Cerebellar cortex (tissue), 1 donor: ENCODE measurements around the gene SSR4.
"Not testable (repeated sequence)": the region's sequence is repeated elsewhere in the genome, so short reads cannot be mapped to it uniquely, and the experiment has no call there.

Experiments
- DNase-seq: peaks from one replicate; pipeline ENCODE4 v3.0.0-alpha.2; 2015; ENCODE audit warnings: low spot score

The SSR4 gene

GRCh38 chrX:153805436-153805835, 11.0 kb downstream of the SSR4 start:
- DNase-seq, result no peak

GRCh38 chrX:153806999-153807575, 12.6 kb downstream of the SSR4 start:
- no peak for DNase-seq

GRCh38 chrX:153807976-153808375, 13.5 kb downstream of the SSR4 start:
- no peak for DNase-seq

- peak; percentile 52 for DNase-seq
Observed at GRCh38 chrX:153812220-153812619, 17.8 kb downstream of the SSR4 start.

GRCh38 chrX:153813161-153813560, 18.7 kb downstream of the SSR4 start:
- DNase-seq, result no peak

- DNase-seq, result no peak
Observed at GRCh38 chrX:153814591-153815315, 20.3 kb downstream of the SSR4 start.

DNA sequence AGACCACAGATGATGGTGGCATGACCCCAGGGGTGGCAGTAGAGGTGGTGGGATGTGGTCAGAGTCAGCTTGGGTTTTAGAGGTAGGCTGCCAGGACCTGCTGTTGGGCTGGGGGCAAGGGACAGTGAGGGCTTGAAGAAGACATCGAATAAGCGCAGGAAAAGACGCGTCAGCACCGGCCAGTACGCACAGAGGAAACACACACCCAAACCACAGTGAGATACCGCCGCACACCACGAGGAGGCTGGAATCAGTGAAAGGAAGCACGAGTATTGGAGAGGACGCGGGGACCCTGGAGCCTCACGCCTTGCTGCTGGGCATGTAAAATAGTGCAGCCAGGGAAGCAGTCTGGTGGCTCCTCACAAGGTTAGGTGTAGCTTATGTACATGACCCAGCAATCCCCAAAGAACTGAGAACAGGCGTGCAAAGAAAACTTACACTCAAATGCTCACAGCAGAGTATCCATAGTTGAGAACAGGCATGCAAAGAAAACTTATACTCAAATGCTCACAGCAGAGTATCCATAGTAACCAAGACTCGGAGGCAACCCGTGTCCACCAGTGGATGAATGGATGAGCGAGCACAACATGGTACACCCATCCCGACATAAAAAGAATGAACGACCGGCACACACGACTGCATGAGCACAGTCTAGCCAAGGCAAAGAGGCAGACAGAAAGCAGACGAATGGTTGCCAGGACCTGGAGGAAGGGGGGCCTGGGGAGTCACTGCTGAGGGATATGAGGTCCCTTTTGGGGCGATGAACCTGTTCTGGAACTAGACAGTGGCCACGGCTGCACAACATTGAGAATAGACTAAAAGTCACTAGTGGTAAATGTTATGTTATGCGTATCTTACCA, 22.6 kb downstream of the SSR4 start:
- DNase-seq, result no peak

GRCh38 chrX:153818064-153818463, 23.6 kb downstream of the SSR4 start:
- not testable (repeated sequence) for DNase-seq

GRCh38 chrX:153818571-153819383, 24.3 kb downstream of the SSR4 start:
- DNase-seq, result no peak

DNA sequence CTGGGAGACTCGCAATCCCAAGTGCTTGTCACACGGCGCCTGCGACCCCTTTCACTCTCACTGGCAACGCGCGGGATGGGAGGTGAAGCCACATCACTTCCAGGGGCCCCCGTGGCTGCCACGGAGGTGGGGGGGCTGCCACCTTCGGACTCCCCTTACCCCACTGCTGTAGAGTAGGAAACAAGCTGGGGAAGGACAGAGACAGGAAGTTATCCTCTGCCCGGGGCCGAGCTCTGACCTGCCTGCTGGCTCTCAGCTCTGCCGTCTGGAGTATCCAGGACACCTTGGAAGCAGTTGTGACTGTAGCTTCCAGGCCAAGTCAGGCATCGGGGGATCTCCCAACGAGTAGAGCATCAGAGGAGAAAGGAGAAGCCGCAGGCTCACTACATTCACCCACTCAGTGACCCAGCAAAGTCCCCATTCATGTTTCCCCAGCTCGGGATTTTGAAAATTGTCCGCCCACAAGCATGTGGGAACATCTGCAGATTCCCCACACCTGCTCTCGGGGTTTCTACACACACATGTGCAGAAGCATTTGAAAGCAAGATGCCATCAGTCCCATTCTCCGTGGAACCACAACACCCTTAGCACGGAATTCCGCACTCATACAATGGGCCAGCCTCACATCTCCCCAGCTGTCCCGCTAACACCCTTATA, 25.0 kb downstream of the SSR4 start:
- DNase-seq, result no peak

DNA sequence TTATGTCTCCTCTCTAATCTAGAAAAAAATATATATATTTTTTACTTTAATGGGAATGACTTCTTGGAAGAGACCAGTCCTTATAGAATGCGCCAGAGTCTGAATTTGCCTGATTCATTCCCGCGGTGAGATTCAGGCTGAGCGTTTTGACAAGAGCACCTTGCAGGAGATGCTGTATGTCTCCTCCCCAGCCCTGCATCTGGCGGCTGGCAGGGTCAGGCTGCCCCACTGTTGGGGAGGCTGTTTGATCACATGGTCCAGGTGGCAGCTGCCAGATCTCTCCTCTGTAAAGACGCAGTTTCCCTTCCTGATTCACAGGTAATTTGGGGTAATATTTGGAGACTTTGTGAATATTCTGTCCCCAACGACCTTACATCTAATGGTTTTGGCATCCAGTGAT, 26.1 kb downstream of the SSR4 start:
- DNase-seq, result no peak

- DNase-seq, result no peak
Observed at GRCh38 chrX:153821066-153821465, 26.6 kb downstream of the SSR4 start.

DNA sequence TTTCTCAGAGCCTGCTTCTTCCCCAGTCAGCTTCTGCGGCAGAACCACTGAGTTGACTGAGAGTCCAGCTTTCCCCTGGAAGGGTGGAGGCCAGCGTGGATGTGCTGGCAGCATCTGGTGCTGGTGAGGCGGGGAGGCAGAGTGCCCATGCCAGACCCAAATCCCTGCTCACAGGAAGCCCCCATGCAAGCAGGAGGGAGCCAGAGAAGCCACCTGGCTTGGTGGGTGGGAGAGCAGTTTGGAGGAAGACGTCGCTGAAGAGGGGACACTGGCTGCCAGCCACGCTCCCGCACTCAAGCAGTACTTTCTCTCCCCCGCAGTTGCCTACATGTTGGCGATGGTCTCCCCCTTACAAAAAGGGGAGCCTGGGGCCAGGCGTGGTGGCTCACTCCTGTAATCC, 29.9 kb downstream of the SSR4 start:
- DNase-seq, result no peak

DNA sequence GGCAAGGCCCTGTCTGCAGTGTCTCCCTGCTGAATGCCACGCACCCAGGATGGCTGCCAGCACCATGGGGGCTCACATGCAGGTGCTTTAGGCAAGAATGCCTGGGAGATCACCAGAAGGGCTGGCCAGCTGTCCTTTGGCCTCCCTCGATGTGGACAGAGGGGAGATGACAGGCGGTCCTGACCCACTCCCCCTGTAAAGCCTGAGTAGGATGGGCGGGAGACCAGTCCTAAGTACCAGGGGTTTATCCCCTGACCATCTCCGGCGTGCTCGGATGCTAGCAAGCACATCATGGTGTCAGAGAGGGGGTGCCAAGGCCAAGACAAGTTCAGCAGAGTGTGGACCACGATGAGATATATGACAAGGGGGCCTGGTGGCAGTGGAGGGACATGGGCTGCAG, 30.6 kb downstream of the SSR4 start:
- no peak for DNase-seq

DNA sequence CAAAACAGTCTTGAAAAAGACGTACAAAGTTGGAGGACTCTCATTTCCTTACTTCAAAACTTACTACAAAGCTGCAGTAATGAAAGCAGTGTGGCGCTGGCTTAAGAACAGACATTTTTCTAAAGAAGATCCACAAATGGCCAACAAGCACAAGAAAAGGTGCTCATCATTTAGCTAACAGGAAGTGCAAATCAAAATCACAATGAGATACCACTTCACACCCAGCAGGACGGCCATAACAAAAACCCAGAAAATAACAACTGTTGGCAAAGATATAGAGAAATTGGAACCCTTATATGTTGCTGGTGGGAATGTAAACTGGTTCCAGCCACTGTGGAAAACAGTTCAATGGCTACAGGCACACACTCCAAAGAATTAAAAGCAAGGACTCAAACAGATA, 32.5 kb downstream of the SSR4 start:
- no peak for DNase-seq

DNA sequence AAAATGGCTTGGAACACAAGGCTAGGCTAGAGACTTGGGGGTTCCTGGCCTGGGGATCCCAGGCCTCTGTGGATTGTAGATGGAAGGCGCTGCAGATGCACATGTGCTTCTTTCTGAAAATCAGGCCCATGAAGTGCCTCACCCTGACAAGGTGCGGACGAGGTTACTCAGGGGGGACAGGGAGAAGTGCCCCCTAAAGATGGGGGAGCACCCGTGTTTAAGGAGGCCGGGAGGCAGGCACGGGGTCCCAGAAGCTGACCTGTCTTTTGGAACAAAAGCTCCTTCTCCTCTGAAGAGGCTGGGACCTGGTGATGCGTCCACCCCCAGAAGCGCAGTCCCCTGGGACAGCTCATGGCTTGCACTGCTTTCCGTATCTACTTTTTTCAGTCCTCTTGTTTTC, 33.4 kb downstream of the SSR4 start:
- no peak for DNase-seq

- DNase-seq, result no peak
Observed at GRCh38 chrX:153828308-153828707, 33.8 kb downstream of the SSR4 start.

DNA sequence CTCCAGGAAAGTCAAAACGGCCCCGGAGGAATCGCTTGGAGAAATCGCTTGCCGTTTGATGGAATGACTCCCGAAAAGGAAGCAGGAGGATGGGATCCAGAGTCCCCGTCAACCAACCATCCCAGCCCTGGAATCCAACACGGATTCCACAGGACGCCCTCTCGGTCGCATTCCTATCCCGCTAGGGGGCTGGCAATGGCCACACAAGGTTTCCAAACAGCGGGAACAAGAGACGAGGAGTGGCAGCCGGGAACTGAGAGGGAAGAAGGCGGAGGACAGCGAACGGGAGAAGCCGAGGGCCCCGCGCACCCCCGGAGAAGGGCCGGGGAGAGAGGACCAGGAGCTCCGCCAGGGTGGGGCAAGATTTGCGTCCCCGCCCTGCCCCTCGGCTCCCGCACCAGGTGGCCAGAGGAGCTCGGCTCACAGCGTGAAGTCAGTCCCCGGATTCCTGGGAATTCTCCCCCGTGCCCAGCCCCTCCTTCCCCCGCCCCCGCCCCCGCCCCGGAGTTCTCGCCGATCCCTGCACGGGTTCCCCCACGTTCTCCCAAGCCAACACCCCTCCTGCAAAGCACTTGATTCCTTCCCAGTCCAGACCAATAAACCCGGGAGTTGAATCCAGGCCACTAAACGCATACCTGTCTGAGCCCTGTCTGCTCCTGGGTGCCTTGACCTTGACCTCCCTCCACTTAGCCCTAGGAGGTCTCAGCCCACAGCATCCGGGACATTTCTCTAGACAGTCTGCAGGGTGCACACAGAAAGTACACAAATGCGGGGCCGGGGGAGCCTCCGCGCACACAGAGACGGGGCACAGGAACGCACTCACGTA, 34.5 kb downstream of the SSR4 start:
- peak; percentile 43 for DNase-seq

GRCh38 chrX:153829549-153829798, 35.0 kb downstream of the SSR4 start:
- no peak for DNase-seq

- DNase-seq, result no peak
Observed at GRCh38 chrX:153829799-153830639, 35.6 kb downstream of the SSR4 start, which contains the start of gene PDZD4. TSS of gene PDZD4 (minus strand) at chrX:153830544. CDS start at chrX:153830298, 246 bp downstream.
